ENCODE measurements around the gene SART3. TPM values are rescaled to one million over a fixed set of nuclear protein-coding genes. Genes with fewer than 3 reads are reported as not detected.

Gene SART3
- total and polyA plus RNA-seq, 2 of the 8 experiments (the other 6 are each of a cell fraction or from before 2014, with no cell fraction given): 16.0 to 103 TPM

GRCh38 chr12:108547686-108548085 lies 13.3 kb downstream of the SART3 start:
- no peaks in the 10 kb centered on the region for H3K23me2 ChIP-seq (ENCODE audit: low read depth, low read length)
- no peak overlapping the region for H3K23ac ChIP-seq (ENCODE audit: insufficient read length)
- WGBS, 2 experiments (ENCODE audit: extremely low coverage in 1 of 2, insufficient coverage in 1 of 2, insufficient read length in 1 of 2, insufficient replicate concordance in 2 of 2, low coverage in 1 of 2, low lambda C conversion rate in 2 of 2, missing lambda C conversion rate in 1 of 2): 94% methylated on average over 9 of the region's 9 CpGs; no CpG with 5 or more reads in 1 of the 2 experiments
- POLR2A ChIA-PET (ENCODE audit: partially characterized antibody): interaction anchor here (6.1 kb wide), 1 partner anchor 14 kb away, joined by 40 read pairs; the partner anchor contains the start of genes ISCU and SART3
- no peak overlapping the region for H4K8ac ChIP-seq (ENCODE audit: extremely low read depth, insufficient read depth, low read length)
- H2AFZ ChIP-seq (ENCODE audit: low read length): no peak overlapping the region
- no peak overlapping the region for H2BK12ac ChIP-seq (ENCODE audit: low read depth, low read length)
- no peak overlapping the region for H4K5ac ChIP-seq (ENCODE audit: insufficient read length, low read depth, low read length)
- H3K18ac ChIP-seq (ENCODE audit: extremely low read depth, low read length): no peak overlapping the region
- H2AK5ac ChIP-seq (ENCODE audit: low read depth, low read length): no peak overlapping the region
- peaks cover 30 to 59% (median 49%) of the 10 kb centered on the region in 4 experiments for H3K36me3 ChIP-seq (ENCODE audit: control insufficient read depth in 2 of 4, insufficient read depth in 4 of 4, low read length in 3 of 4)
- H4K91ac ChIP-seq (replicated peaks; ENCODE audit: insufficient read length, low read length): no peak overlapping the region
- no peak overlapping the region for H3K4ac ChIP-seq (replicated peaks; ENCODE audit: insufficient read length, low read depth, low read length)
- DNase-seq (ENCODE audit: low read depth in 1 of 2, low spot score in 2 of 2) (no peak), FAIRE-seq (no peak)
- no peak overlapping the region for H2BK15ac ChIP-seq (ENCODE audit: low read length)
- peaks cover 6 to 9% of the 10 kb centered on the region in 2 experiments for H4K20me1 ChIP-seq (replicated peaks in 1 of 2; ENCODE audit: control insufficient read depth in 1 of 2, insufficient read depth in 2 of 2, low read length in 2 of 2)
- no peak overlapping the region for H3K27ac ChIP-seq (ENCODE audit: low read depth, low read length)
- CTCF ChIA-PET (ENCODE audit: partially characterized antibody): interaction anchor here (1.0 to 1.4 kb wide), 2 partner anchors 17 to 555 kb away, joined by 3 to 7 read pairs; no protein-coding TSS in a partner anchor
- H2BK20ac ChIP-seq (ENCODE audit: low read length): no peak overlapping the region
- H3K27me3 ChIP-seq (replicated peaks in 1 of 4; ENCODE audit: control insufficient read depth in 3 of 4, extremely low read depth in 1 of 4, insufficient read depth in 3 of 4, low read length in 3 of 4): peaks cover 0 to 2% (median 0%) of the 10 kb centered on the region in 4 experiments; a peak in 1 of 7 replicates
- H3K79me1 ChIP-seq (ENCODE audit: low read depth, low read length): no peaks in the 10 kb centered on the region; the same call in none of the 2 replicates
- H3K4me2 ChIP-seq (ENCODE audit: insufficient read depth in 1 of 2, low read depth in 2 of 2, low read length in 2 of 2): no peak overlapping the region
- no peaks in the 10 kb centered on the region for H3K4me1 ChIP-seq (replicated peaks in 1 of 4; ENCODE audit: control insufficient read depth in 3 of 4, insufficient read depth in 4 of 4, low read length in 3 of 4)
- H3K56ac ChIP-seq (replicated peaks; ENCODE audit: insufficient read length, low read depth, low read length): no peak overlapping the region
- no peak overlapping the region for H2BK120ac ChIP-seq (replicated peaks; ENCODE audit: low read depth, low read length)
- no peak overlapping the region for H3K14ac ChIP-seq (ENCODE audit: insufficient read length)
- H3K9me3 ChIP-seq (ENCODE audit: insufficient read depth in 2 of 2, low read depth in 1 of 2, low read length in 1 of 2): no peaks in the 10 kb centered on the region
- no peak overlapping the region for H2BK5ac ChIP-seq (ENCODE audit: low read depth, low read length)
- no peak overlapping the region for H3K4me3 ChIP-seq (ENCODE audit: extremely low read depth in 1 of 4, insufficient read depth in 2 of 4, low read depth in 3 of 4, low read length in 4 of 4)
- H3K9ac ChIP-seq (replicated peaks in 1 of 4; ENCODE audit: extremely low read depth in 1 of 4, low read depth in 3 of 4, low read length in 3 of 4): no peak overlapping the region
- H3K79me2 ChIP-seq (ENCODE audit: control insufficient read depth in 1 of 2, insufficient read depth in 2 of 2, low read length in 2 of 2): peaks cover 4 to 81% of the 10 kb centered on the region in 2 experiments; a peak in 3 of 4 replicates
- no peak for TF ChIP-seq TBP (IDR thresholded peaks at IDR 0.05; ENCODE audit: low read depth, low read length)
- TF ChIP-seq FOSL1 (IDR thresholded peaks at IDR 0.05; ENCODE audit: insufficient read depth, low read depth, low read length): no peak
- TF ChIP-seq RBBP5 (IDR thresholded peaks at IDR 0.05; ENCODE audit: borderline replicate concordance, low read depth, low read length): no peak
- TF ChIP-seq SUZ12 (IDR thresholded peaks at IDR 0.05; ENCODE audit: low read length): no peak
- TF ChIP-seq, protein P1, sequence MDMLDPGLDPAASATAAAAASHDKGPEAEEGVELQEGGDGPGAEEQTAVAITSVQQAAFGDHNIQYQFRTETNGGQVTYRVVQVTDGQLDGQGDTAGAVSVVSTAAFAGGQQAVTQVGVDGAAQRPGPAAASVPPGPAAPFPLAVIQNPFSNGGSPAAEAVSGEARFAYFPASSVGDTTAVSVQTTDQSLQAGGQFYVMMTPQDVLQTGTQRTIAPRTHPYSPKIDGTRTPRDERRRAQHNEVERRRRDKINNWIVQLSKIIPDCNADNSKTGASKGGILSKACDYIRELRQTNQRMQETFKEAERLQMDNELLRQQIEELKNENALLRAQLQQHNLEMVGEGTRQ (IDR thresholded peaks at IDR 0.05; ENCODE audit: low read length): no peak
- TF ChIP-seq KDM1A (IDR thresholded peaks at IDR 0.05; ENCODE audit: borderline replicate concordance, low read length): no peak
- no peak for TF ChIP-seq CHD1 (IDR thresholded peaks at IDR 0.05; ENCODE audit: low read depth, low read length)
- TF ChIP-seq TEAD4 (IDR thresholded peaks at IDR 0.05; ENCODE audit: low read depth, low read length): no peak
- no peak for TF ChIP-seq CREB1 (IDR thresholded peaks at IDR 0.05)
- TF ChIP-seq KDM4A (IDR thresholded peaks at IDR 0.05; ENCODE audit: low read depth, low read length, severe bottlenecking): no peak
- no peak for TF ChIP-seq NRF1 (IDR thresholded peaks at IDR 0.05; ENCODE audit: low read depth, low read length)
- TF ChIP-seq BRCA1 (IDR thresholded peaks at IDR 0.05; ENCODE audit: low read depth, low read length): no peak
- TF ChIP-seq POLR2AphosphoS5 (IDR thresholded peaks at IDR 0.05; ENCODE audit: low read depth, low read length): no peak
- TF ChIP-seq SP2 (IDR thresholded peaks at IDR 0.05; ENCODE audit: low read length): no peak

All from H1 (cell line).